Fibroblast of mammary gland (primary cell): ENCODE results near the gene GNG7.

Experiments
- DNase-seq: peaks from one replicate; pipeline ENCODE4 v3.0.0-alpha.2; 2010; ENCODE audit warnings: low read depth
- H3K4me3 ChIP-seq: 2 replicates; pipeline ENCODE4 v1.5.1; 2011; ENCODE audit warnings: low read depth, mild to moderate bottlenecking, low read length, moderate library complexity; ENCODE audit not compliant: control insufficient read depth
- TF ChIP-seq, protein P1 (sequence below): conservative IDR thresholded peaks from 2 replicates; pipeline ENCODE4 v1.5.1; 2011; ENCODE audit warnings: low read depth, low read length, inconsistent platforms; ENCODE audit not compliant: control insufficient read depth, insufficient read depth

GNG7 gene

GRCh38 chr19:2517881-2518601 lies 184.5 kb downstream of the GNG7 start:
- no peak overlapping the region for H3K4me3 ChIP-seq
- TF ChIP-seq, protein P1, sequence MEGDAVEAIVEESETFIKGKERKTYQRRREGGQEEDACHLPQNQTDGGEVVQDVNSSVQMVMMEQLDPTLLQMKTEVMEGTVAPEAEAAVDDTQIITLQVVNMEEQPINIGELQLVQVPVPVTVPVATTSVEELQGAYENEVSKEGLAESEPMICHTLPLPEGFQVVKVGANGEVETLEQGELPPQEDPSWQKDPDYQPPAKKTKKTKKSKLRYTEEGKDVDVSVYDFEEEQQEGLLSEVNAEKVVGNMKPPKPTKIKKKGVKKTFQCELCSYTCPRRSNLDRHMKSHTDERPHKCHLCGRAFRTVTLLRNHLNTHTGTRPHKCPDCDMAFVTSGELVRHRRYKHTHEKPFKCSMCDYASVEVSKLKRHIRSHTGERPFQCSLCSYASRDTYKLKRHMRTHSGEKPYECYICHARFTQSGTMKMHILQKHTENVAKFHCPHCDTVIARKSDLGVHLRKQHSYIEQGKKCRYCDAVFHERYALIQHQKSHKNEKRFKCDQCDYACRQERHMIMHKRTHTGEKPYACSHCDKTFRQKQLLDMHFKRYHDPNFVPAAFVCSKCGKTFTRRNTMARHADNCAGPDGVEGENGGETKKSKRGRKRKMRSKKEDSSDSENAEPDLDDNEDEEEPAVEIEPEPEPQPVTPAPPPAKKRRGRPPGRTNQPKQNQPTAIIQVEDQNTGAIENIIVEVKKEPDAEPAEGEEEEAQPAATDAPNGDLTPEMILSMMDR = no peak
- no peak for DNase-seq

GRCh38 chr19:2516727-2517126 lies 185.8 kb downstream of the GNG7 start:
- TF ChIP-seq, protein P1 = no peak
- no peak overlapping the region for H3K4me3 ChIP-seq
- no peak for DNase-seq

GRCh38 chr19:2514981-2515518 lies 187.4 kb downstream of the GNG7 start:
- DNase-seq = no peak
- H3K4me3 ChIP-seq = no peak overlapping the region
- TF ChIP-seq, protein P1 = no peak

DNA sequence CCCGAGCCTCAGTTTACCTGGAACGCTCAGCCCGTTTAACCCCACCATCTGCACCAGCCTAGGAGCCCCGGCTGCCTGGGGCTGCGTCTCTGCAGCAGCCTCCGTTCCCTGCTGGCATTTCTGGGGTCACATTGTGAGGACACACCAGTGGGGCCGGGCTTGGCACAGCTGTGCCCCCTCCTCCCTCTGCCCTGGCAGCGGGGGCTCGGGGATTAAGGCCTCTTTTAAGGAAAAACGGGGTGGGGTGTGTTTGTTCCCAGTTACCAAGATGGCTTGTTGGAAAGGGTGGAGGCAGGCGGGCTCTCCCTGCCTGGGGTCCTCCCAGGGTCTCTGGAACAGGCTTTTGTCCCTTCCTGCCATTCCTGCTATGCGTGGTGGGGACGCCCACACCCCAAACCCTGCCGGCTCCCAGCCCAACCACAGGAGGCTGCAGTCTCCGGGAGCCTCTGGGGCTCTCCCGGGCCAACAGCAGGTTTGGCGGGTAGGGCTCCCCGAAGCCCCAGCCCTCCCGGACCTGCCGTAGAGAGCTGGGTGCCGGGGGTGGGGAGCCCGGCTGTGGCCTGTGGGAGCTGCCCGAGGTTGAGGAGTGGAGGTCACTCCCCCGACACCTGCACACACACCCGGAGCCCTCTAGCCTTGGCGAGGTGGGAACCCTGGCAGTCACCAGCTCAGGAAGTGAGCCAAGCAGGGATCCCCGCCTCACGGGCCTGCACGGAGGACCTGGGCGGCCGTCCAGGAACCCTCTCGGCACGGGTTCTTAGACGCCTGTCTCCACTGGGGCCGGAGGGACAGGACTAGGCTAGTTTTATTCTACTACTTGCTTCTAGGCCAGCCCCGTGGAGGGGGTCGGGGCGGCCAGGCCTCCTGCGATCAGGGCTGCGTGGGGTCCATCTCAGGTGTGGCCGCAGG lies 189.7 kb downstream of the GNG7 start:
- TF ChIP-seq, protein P1 = no peak
- no peak overlapping the region for H3K4me3 ChIP-seq
- DNase-seq = no peak

DNA sequence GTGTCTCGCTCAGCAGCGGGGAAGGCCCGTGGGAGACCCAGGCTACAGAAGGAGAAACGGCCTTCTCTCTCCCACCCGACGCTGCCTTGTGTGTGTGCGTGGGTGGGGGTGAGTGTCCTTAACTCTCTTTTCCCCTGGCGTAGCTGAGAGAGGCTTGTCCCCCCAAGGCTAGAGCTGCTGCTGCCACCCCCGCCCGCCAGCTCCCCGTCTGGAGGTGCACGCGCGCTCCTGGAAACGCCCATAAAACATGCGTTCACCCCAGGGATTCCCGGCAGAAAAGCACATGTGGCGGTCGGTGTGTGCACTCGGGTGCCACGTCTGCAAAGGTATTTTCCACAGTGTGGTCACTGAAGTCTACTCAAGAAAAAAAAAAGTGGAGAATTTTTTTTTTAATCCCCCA lies 190.5 kb downstream of the GNG7 start:
- H3K4me3 ChIP-seq = no peak overlapping the region
- TF ChIP-seq, protein P1 = no peak
- no peak for DNase-seq

- TF ChIP-seq, protein P1 = no peak
- DNase-seq = no peak
- no peak overlapping the region for H3K4me3 ChIP-seq
Observed at GRCh38 chr19:2511570-2511969, 190.9 kb downstream of the GNG7 start.
